OCI-LY3 (cell line): ENCODE data around the gene ABCF1.

Source experiments
- H2AFZ ChIP-seq: fragments of 200-600, 300-600 bp; shearing (Covaris generic); 2 replicates; pipeline ENCODE4 v1.6.0; 2014; ENCODE audit warnings: antibody characterized with exemption, low read depth, low read length
- H3K27ac ChIP-seq: fragments of 200-600, 300-600 bp; sonication (generic); 2 replicates; pipeline ENCODE4 v1.5.1; 2014; ENCODE audit warnings: mild to moderate bottlenecking, low read length, moderate library complexity, mixed read lengths
- H3K27me3 ChIP-seq: fragments of 200-600, 300-600 bp; sonication (generic); 2 replicates; pipeline ENCODE4 v1.6.1; 2014; ENCODE audit warnings: low read depth, low read length, mixed read lengths
- H3K36me3 ChIP-seq: fragments of 200-600, 300-600 bp; sonication (generic); replicated peaks from 2 replicates; pipeline ENCODE3; 2014; ENCODE audit warnings: low read depth, low read length, mixed read lengths
- H3K4me1 ChIP-seq: fragments of 300-600, 200-600 bp; sonication (generic); 2 replicates; pipeline ENCODE4 v1.6.1; 2014; ENCODE audit warnings: low read length, mixed read lengths
- H3K4me2 ChIP-seq: fragments of 200-600, 300-600 bp; sonication (generic); 2 replicates; pipeline ENCODE4 v1.6.1; 2014; ENCODE audit warnings: low read length, mixed read lengths
- H3K4me3 ChIP-seq: fragments of 300-600, 200-600 bp; sonication (generic); 2 replicates; pipeline ENCODE4 v1.5.1; 2014; ENCODE audit warnings: antibody characterized with exemption, mild to moderate bottlenecking, low read length, moderate library complexity
- H3K79me2 ChIP-seq: fragments of 300-600, 200-600 bp; shearing (Covaris generic); 2 replicates; pipeline ENCODE4 v1.6.1; 2014; ENCODE audit warnings: mild to moderate bottlenecking, low read length, mixed read lengths
- H3K9ac ChIP-seq: fragments of 300-600, 200-600 bp; shearing (Covaris generic); 2 replicates; pipeline ENCODE4 v1.6.0; 2014; ENCODE audit warnings: mild to moderate bottlenecking, low read length, moderate library complexity
- H3K9me3 ChIP-seq: fragments of 200-600, 300-600 bp; shearing (Covaris generic); 2 replicates; pipeline ENCODE4 v1.6.1; 2014; ENCODE audit warnings: low read length, mixed read lengths; ENCODE audit not compliant: insufficient read depth
- H4K20me1 ChIP-seq: fragments of 200-600, 300-600 bp; sonication (generic); 2 replicates; pipeline ENCODE4 v1.6.1; 2016; ENCODE audit warnings: low read length, mixed read lengths; ENCODE audit not compliant: insufficient read depth
- CTCF ChIP-seq: fragments of 200-600, 300-600 bp; sonication (generic); IDR thresholded peaks from 2 replicates; pipeline ENCODE4 v1.5.1; 2014; ENCODE audit warnings: antibody characterized with exemption, low read length, low read depth
- EZH2phosphoT487 ChIP-seq: fragments of 200-600 bp; shearing (Covaris generic); IDR thresholded peaks from 2 replicates; pipeline ENCODE4 v1.6.1; 2018; ENCODE audit warnings: antibody characterized with exemption, mixed run types, low read depth

Gene ABCF1

GRCh38 chr6:30614843-30615218 lies 43.6 kb downstream of the ABCF1 start:
- Histone ChIP-seq H3K4me2 (peak overlapping the region; percentile 99), H2AFZ (no peak overlapping the region), H3K4me1 (peaks cover 27% of the 10 kb centered on the region), H3K79me2 (peaks cover 85% of the 10 kb centered on the region), H3K36me3 (peaks cover 61% of the 10 kb centered on the region), H4K20me1 (peaks cover 23% of the 10 kb centered on the region), H3K9ac (peak overlapping the region; percentile 100), H3K27me3 (no peaks in the 10 kb centered on the region), H3K4me3 (peak overlapping the region; percentile 92), H3K27ac (peak overlapping the region; percentile 87), H3K9me3 (no peaks in the 10 kb centered on the region)
- TF ChIP-seq CTCF (no peak), EZH2phosphoT487 (no peak)

- Histone ChIP-seq H3K27me3 (no peaks in the 10 kb centered on the region), H4K20me1 (peaks cover 20% of the 10 kb centered on the region), H3K4me2 (peak overlapping the region; percentile 99), H3K36me3 (peaks cover 56% of the 10 kb centered on the region), H3K4me1 (peaks cover 27% of the 10 kb centered on the region), H3K27ac (peak overlapping the region; percentile 87), H3K9me3 (no peaks in the 10 kb centered on the region), H2AFZ (no peak overlapping the region), H3K4me3 (peak overlapping the region; percentile 92), H3K9ac (peak overlapping the region; percentile 100), H3K79me2 (peaks cover 81% of the 10 kb centered on the region)
- TF ChIP-seq CTCF (no peak), EZH2phosphoT487 (no peak)
Measured at GRCh38 chr6:30615219-30615957, 44.1 kb downstream of the ABCF1 start.

- H3K4me1 ChIP-seq = peaks cover 27% of the 10 kb centered on the region
- H3K79me2 ChIP-seq = peaks cover 76% of the 10 kb centered on the region
- peaks cover 19% of the 10 kb centered on the region for H4K20me1 ChIP-seq
- H3K36me3 ChIP-seq = peaks cover 51% of the 10 kb centered on the region
- peak overlapping the region; percentile 92 for H3K4me3 ChIP-seq
- no peaks in the 10 kb centered on the region for H3K9me3 ChIP-seq
- peak overlapping the region; percentile 87 for H3K27ac ChIP-seq
- TF ChIP-seq EZH2phosphoT487 (no peak), CTCF (no peak)
- H3K27me3 ChIP-seq = no peaks in the 10 kb centered on the region
- peak overlapping the region; percentile 99 for H3K4me2 ChIP-seq
- no peak overlapping the region for H2AFZ ChIP-seq
- H3K9ac ChIP-seq = peak overlapping the region; percentile 100
Measured at GRCh38 chr6:30615958-30616810, 44.9 kb downstream of the ABCF1 start.
